Adipocyte (in vitro differentiated cells): ENCODE measurements around the gene MOCOS.
"Not testable (repeated sequence)": the region's sequence is repeated elsewhere in the genome, so short reads cannot be mapped to it uniquely, and the experiment has no call there.

Experiments
- DNase-seq: peaks from one replicate; pipeline ENCODE4 v3.0.0-alpha.2; 2015; ENCODE audit warnings: low read depth
- H3K27me3 ChIP-seq: replicated peaks from 2 replicates; pipeline ENCODE4 v1.7.0; 2013; ENCODE audit warnings: mild to moderate bottlenecking, low read length, moderate library complexity; ENCODE audit not compliant: control insufficient read depth, insufficient read depth
- H3K36me3 ChIP-seq: 2 replicates; pipeline ENCODE4 v1.7.0; 2013; ENCODE audit warnings: low read length, mild to moderate bottlenecking, moderate library complexity; ENCODE audit not compliant: control insufficient read depth, insufficient read depth, severe bottlenecking
- H3K4me1 ChIP-seq: 2 replicates; pipeline ENCODE4 v1.7.0; 2013; ENCODE audit warnings: mild to moderate bottlenecking, low read length, moderate library complexity; ENCODE audit not compliant: control insufficient read depth, insufficient read depth
- H3K4me3 ChIP-seq: 2 replicates; pipeline ENCODE4 v1.7.0; 2013; ENCODE audit warnings: mild to moderate bottlenecking, low read length, moderate library complexity
- H3K9ac ChIP-seq: 2 replicates; pipeline ENCODE4 v1.7.0; 2013; ENCODE audit warnings: mild to moderate bottlenecking, low read length, moderate library complexity
- H3K9me3 ChIP-seq: 2 replicates; pipeline ENCODE4 v1.7.0; 2013; ENCODE audit warnings: mild to moderate bottlenecking, low read length, moderate library complexity; ENCODE audit not compliant: control insufficient read depth

The MOCOS gene

GRCh38 chr18:36158266-36158867, 28.9 kb upstream of the MOCOS start:
- Histone ChIP-seq H3K4me1 (peaks cover 22% of the 10 kb centered on the region), H3K9ac (no peak overlapping the region), H3K9me3 (no peaks in the 10 kb centered on the region), H3K27me3 (no peaks in the 10 kb centered on the region), H3K36me3 (peaks cover 85% of the 10 kb centered on the region), H3K4me3 (no peak overlapping the region)
- peak; percentile 75 for DNase-seq

- Histone ChIP-seq H3K9ac (no peak overlapping the region), H3K4me3 (no peak overlapping the region), H3K4me1 (peaks cover 16% of the 10 kb centered on the region), H3K36me3 (peaks cover 89% of the 10 kb centered on the region), H3K9me3 (no peaks in the 10 kb centered on the region), H3K27me3 (no peaks in the 10 kb centered on the region)
- no peak for DNase-seq
Observed at GRCh38 chr18:36160959-36161371, 26.3 kb upstream of the MOCOS start.

- no peak overlapping the region for H3K4me3 ChIP-seq
- H3K9ac ChIP-seq = no peak overlapping the region
Observed at GRCh38 chr18:36162981-36163380, 24.3 kb upstream of the MOCOS start.

GRCh38 chr18:36167692-36168218, 19.5 kb upstream of the MOCOS start:
- Histone ChIP-seq H3K4me3 (no peak overlapping the region), H3K9me3 (no peaks in the 10 kb centered on the region), H3K27me3 (no peaks in the 10 kb centered on the region), H3K9ac (no peak overlapping the region), H3K4me1 (peaks cover 3% of the 10 kb centered on the region), H3K36me3 (peaks cover 88% of the 10 kb centered on the region)
- no peak for DNase-seq

More at GRCh38 chr18:36162981-36163380, 24.3 kb upstream of the MOCOS start:
- peaks cover 13% of the 10 kb centered on the region for H3K4me1 ChIP-seq
- DNase-seq = no peak
- H3K27me3 ChIP-seq = no peaks in the 10 kb centered on the region
- no peaks in the 10 kb centered on the region for H3K9me3 ChIP-seq
- H3K36me3 ChIP-seq = peaks cover 91% of the 10 kb centered on the region

- not testable (repeated sequence) for DNase-seq, H3K9me3 ChIP-seq, H3K27me3 ChIP-seq, H3K4me3 ChIP-seq, H3K9ac ChIP-seq, H3K4me1 ChIP-seq
- H3K36me3 ChIP-seq = peaks cover 88% of the 10 kb centered on the region
Observed at GRCh38 chr18:36168296-36168695, 19.0 kb upstream of the MOCOS start.

- H3K9ac ChIP-seq = no peak overlapping the region
- H3K27me3 ChIP-seq = no peaks in the 10 kb centered on the region
- H3K9me3 ChIP-seq = no peaks in the 10 kb centered on the region
- DNase-seq = no peak
- H3K4me1 ChIP-seq = peaks cover 3% of the 10 kb centered on the region
- no peak overlapping the region for H3K4me3 ChIP-seq
- H3K36me3 ChIP-seq = peaks cover 82% of the 10 kb centered on the region
Observed at GRCh38 chr18:36169938-36170337, 17.4 kb upstream of the MOCOS start.

GRCh38 chr18:36175481-36175880, 11.8 kb upstream of the MOCOS start:
- H3K27me3 ChIP-seq = no peaks in the 10 kb centered on the region
- H3K9ac ChIP-seq = no peak overlapping the region
- H3K9me3 ChIP-seq = no peaks in the 10 kb centered on the region
- DNase-seq = no peak
- peaks cover 11% of the 10 kb centered on the region for H3K4me1 ChIP-seq
- peaks cover 62% of the 10 kb centered on the region for H3K36me3 ChIP-seq
- no peak overlapping the region for H3K4me3 ChIP-seq

GRCh38 chr18:36176177-36176584, 11.1 kb upstream of the MOCOS start:
- H3K4me1 ChIP-seq = peaks cover 13% of the 10 kb centered on the region
- H3K27me3 ChIP-seq = no peaks in the 10 kb centered on the region
- H3K36me3 ChIP-seq = peaks cover 55% of the 10 kb centered on the region
- no peak overlapping the region for H3K4me3 ChIP-seq
- H3K9me3 ChIP-seq = no peaks in the 10 kb centered on the region
- DNase-seq = no peak
- H3K9ac ChIP-seq = no peak overlapping the region

- Histone ChIP-seq H3K9me3 (no peaks in the 10 kb centered on the region), H3K36me3 (peaks cover 49% of the 10 kb centered on the region), H3K9ac (no peak overlapping the region), H3K27me3 (no peaks in the 10 kb centered on the region), H3K4me1 (peaks cover 13% of the 10 kb centered on the region), H3K4me3 (no peak overlapping the region)
- DNase-seq = no peak
Observed at GRCh38 chr18:36176711-36177110, 10.6 kb upstream of the MOCOS start.

GRCh38 chr18:36177913-36178312, 9.4 kb upstream of the MOCOS start:
- Histone ChIP-seq H3K27me3 (no peaks in the 10 kb centered on the region), H3K9ac (no peak overlapping the region), H3K4me1 (peaks cover 13% of the 10 kb centered on the region), H3K4me3 (no peak overlapping the region), H3K36me3 (peaks cover 37% of the 10 kb centered on the region), H3K9me3 (no peaks in the 10 kb centered on the region)
- no peak for DNase-seq

GRCh38 chr18:36179562-36180355, 7.5 kb upstream of the MOCOS start:
- Histone ChIP-seq H3K9me3 (no peaks in the 10 kb centered on the region), H3K9ac (peak overlapping the region; percentile 59), H3K27me3 (no peaks in the 10 kb centered on the region), H3K4me3 (no peak overlapping the region), H3K4me1 (peaks cover 13% of the 10 kb centered on the region), H3K36me3 (peaks cover 25% of the 10 kb centered on the region)
- DNase-seq = peak; percentile 85
